Loucy (cell line): Measurements from ENCODE around the gene DPH3.

Experiments used
- CTCF ChIP-seq: fragments of 200-600 bp; sonication (generic); conservative IDR thresholded peaks from 2 replicates; pipeline ENCODE4 v1.5.1; 2014; ENCODE audit warnings: mild to moderate bottlenecking, antibody characterized with exemption, low read length
- EZH2phosphoT487 ChIP-seq: fragments of 200-600 bp; IDR thresholded peaks from 2 replicates; pipeline ENCODE4 v1.6.1; 2018; ENCODE audit warnings: antibody characterized with exemption, mild to moderate bottlenecking, moderate library complexity, borderline replicate concordance

- no peak for TF ChIP-seq CTCF
- no peak for TF ChIP-seq EZH2phosphoT487
Observed at GRCh38 chr3:16221990-16222389, 42.8 kb downstream of the DPH3 start.
